GM18505 (cell line): Measurements from ENCODE around the gene OSBP2.

ENCODE experiments used
- ATAC-seq: cut with Tn5 transposase; IDR thresholded peaks from one replicate; pipeline ENCODE4 v1.9.1; 2021; ENCODE audit not compliant: unreplicated experiment
- POLR2A ChIP-seq: IDR thresholded peaks from 4 replicates; pipeline ENCODE4 v1.6.1; 2011; ENCODE audit warnings: borderline replicate concordance; ENCODE audit not compliant: insufficient read depth, insufficient read length; ENCODE audit errors: extremely low read depth

The OSBP2 gene

DNA sequence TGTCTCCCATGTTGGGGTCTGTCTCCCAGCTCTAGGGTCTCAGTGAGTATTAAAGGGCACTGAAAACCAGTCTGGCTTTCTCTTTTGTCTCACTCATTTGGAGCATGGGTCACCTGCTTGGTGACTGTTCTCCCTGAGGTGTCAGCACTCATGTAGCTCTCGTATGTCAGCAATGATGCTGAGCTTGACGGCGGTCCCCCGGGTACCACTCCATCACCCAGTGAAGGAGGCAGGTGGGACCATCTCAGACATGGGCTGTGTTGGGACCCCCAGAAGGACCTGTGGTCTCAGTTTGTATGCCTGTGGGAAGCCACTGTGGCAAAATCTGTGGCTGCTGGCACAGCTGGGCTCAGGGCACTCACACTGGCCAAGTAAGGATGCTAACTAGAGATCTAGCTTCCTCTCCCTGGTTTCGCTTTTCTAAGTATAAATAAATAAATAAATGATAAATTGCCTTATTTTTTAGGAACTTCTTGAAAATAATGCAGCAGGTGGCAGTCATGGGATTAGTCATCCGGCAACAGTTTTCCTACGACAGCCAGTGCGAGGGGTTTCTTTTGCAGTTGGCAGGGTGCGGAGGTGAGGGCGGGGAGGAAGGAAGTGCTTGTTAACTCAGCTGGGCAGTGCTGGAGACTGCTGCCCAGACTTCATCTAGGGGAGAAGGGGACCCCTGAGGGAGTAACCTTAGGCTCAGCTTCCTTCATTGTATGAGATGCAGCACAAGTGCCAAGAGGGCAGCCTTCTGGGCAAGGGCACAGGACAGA lies 48.8 kb downstream of the OSBP2 start:
- TF ChIP-seq POLR2A, result no peak
- no peak for ATAC-seq

DNA sequence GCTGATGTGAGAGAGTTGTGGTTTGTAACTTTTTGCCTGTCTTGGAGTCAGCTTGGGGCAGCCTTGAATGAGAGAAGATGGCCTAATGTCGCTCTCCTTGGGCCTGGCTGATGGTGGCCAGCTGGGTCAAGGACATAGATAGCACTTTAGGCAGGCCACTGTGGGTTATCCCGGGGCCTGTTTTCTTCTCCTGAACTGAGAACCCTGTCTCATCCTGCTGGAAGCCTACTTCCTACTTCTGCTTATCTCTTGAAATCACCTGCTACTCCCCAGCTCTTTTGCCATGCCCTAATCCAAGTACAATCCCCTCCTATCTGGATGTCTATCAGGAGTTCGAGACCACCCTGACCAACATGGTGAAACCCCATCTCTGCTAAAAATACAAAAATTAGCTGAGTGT lies 49.5 kb downstream of the OSBP2 start:
- no peak for ATAC-seq
- TF ChIP-seq POLR2A, result no peak

- ATAC-seq, result no peak
Observed at GRCh38 chr22:30747493-30747892, 52.8 kb downstream of the OSBP2 start.

DNA sequence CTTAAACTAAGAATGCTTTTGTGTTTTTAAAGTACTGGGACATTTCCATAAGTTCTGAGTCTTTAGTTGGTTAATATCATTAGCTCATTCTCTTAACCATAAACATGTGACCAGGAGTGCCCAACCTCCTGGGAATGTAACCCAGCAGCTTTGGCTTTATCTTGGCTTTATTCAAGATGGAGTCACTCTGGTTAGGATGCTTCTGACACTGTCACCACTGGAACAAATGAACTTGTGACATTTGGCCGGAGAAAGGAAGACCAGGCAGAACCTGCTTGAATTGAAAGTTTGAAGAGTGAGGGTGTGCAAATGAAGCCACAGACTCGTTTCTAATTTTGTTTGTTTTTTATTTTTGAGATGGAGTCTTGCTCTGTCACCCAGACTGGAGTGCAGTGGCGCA lies 54.6 kb downstream of the OSBP2 start:
- TF ChIP-seq POLR2A, result no peak
- ATAC-seq, result no peak

More at GRCh38 chr22:30747493-30747892, 52.8 kb downstream of the OSBP2 start:
- no peak for TF ChIP-seq POLR2A

DNA sequence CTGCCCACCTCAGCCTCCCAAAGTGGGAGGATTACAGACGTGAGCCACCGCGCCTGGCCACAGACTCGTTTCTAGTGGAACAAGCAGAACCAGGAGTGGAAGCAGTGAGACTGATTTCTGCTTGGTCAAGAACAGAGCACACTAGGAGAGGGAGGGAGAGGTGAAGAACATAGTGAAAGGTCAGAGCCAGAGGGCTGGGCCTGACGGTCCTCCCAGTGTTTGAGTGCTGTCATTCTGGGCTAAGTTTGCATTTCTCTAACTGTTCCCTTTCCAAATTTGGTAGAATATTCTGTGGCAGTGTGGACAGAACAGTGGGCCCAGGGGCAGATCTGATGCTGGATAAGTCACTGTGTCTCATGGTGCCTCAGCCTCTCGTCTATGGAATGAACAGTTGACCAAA lies 55.2 kb downstream of the OSBP2 start:
- ATAC-seq, result no peak
- no peak for TF ChIP-seq POLR2A

- TF ChIP-seq POLR2A, result no peak
- no peak for ATAC-seq
Observed at GRCh38 chr22:30751529-30751928, 56.9 kb downstream of the OSBP2 start.

- ATAC-seq, result no peak
- no peak for TF ChIP-seq POLR2A
Observed at GRCh38 chr22:30752771-30753170, 58.1 kb downstream of the OSBP2 start.

DNA sequence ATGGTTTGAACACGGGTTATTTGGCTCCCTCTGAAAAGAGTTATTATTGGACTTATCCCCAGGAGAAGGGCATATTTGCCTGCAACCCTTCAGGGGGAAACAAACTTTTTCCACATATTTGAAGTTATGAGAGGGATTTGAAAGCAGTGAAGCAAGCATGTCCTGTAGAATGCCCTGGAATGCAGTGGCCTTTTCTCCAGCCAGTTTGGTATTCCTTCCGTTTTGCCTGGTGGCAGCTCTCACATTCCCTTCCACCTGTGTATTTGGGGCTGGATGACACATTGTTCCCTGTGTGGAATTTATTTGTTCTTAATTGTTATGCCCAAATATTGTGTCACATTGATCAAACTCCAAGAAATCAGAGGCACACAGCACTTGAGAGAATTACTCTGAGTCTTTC lies 59.0 kb downstream of the OSBP2 start:
- no peak for ATAC-seq
- TF ChIP-seq POLR2A, result no peak

GRCh38 chr22:30754521-30754920 lies 59.8 kb downstream of the OSBP2 start:
- no peak for ATAC-seq
- TF ChIP-seq POLR2A, result no peak

DNA sequence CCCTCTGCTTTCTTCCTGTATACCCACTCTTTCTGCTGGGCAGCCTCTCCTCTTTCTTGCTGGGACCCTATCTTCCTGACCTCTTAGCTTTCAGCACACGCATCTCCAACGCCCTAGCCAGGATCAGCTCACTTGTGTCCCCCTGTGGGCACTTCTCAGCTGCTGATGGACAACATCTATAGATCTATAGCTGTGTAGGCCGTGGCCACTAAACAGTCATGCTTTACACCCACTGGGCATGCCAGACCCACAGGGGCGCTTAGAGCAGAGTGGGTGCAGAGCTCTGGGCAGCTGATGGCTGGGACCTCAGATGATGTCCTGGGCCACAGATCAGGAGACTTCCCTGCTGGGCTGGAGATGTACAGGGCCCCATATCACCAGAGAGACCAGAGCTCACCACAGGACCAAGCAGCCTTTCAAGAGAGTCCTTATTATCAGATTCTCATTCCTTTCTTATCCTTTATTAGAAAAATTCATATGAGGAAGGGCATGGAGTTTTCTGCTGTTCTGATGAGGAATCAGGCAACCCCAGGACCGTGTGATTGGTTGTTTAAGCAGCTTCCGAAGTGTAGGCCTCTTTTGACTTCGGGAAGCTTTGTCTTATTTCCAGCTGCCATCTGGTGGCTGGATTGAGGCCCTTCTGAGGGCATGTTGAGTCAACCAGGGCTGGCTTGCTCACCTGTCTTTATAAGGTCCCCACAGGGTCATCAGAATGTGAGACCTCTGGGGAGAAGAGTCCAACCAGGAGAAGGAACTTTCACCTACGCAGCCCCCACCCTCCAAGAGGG lies 60.5 kb downstream of the OSBP2 start:
- TF ChIP-seq POLR2A, result no peak
- ATAC-seq, result no peak

DNA sequence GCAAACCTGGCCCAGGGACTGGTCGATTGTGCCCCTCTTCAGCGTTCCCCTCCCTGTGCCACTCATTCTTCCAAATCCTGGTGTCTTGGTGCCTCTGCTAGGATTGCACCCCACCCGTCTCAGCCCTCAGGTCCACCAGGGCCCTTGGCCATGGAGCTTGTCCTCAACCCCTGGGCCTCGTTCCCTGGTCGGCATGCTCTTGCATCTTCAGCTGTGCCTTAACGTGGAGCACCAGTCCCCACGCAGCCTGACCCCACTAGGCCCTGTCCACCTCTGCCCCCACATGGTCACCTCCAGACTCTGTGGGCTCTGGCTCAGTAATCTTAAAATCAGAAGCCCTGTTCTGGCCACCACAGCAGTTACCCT lies 61.1 kb downstream of the OSBP2 start:
- no peak for ATAC-seq
- no peak for TF ChIP-seq POLR2A

DNA sequence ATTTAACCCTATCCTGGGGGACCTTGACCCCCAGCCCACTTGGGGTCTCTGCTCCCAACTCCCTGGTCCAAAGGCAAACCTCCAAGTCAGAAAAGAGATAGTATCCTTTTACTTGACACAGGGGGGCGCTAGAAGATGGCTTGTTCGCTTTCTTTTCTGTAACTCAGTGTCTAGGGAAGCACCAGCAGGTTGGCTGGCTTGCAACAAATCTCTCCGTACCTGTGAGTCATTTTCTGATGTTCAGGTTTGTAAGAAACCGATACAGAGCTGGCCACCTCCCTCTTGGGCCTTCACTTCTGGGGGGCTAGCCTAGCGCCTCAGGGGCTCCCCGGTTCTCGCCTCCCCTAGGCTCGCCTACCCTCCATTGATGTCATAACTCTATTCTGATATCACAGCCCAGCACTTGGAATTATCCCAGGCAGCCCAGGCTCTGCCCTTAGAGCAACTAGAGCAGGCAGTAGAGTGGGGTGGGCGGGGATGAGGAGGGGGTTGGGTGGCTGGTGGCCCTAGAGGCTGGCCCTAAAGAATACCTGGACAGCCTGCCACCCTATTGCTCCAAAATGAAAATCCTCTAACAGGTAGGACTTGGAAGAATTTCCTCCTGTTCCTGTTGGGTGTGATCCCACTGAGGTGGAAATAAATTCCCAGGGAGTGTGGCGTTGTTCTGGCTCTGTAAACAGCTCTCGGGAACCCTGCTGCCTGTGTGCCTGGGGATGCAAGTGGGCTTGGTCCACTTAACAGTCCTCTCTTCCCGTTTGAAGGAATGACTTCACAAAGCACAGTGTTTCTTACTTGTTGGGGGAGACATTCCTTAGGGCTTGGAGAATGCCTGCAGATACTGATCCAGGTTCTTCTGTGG lies 69.4 kb downstream of the OSBP2 start:
- ATAC-seq, result no peak
- TF ChIP-seq POLR2A, result no peak

GRCh38 chr22:30767661-30768060 lies 73.0 kb downstream of the OSBP2 start:
- no peak for TF ChIP-seq POLR2A
- no peak for ATAC-seq
